Activated T-helper 9 cell treated with anti-CD3 and anti-CD28 coated beads, Interleukin-2, amount 50 U/mL, for 16 hours (primary cell): ENCODE measurements around the gene RNF169.
A peak's percentile ranks its signal among the peaks of the same experiment; 100 is the strongest.

Source experiments
- DNase-seq: peaks from one replicate; pipeline ENCODE4 v3.0.0-alpha.2; 2020; ENCODE audit warnings: low read depth

RNF169 gene

GRCh38 chr11:74748211-74749126 is at the start of gene RNF169:
TSS of gene RNF169 (plus strand) at chr11:74748849. CDS start at chr11:74748881, 32 bp downstream.
- peak; percentile 84 for DNase-seq

- DNase-seq, result no peak
These were observed 48.8 kb upstream of the RNF169 start for GRCh38 chr11:74699615-74700396.

GRCh38 chr11:74701351-74701750 is 47.3 kb upstream of the RNF169 start:
- no peak for DNase-seq

GRCh38 chr11:74702383-74703007 is 46.2 kb upstream of the RNF169 start:
- DNase-seq, result peak; percentile 26

GRCh38 chr11:74703211-74703610 is 45.4 kb upstream of the RNF169 start:
- no peak for DNase-seq

- DNase-seq, result no peak
These were observed 41.5 kb upstream of the RNF169 start for GRCh38 chr11:74707182-74707581.

- DNase-seq, result no peak
These were observed 40.8 kb upstream of the RNF169 start for GRCh38 chr11:74707602-74708510.

GRCh38 chr11:74709175-74709574 is 39.5 kb upstream of the RNF169 start:
- no peak for DNase-seq

- DNase-seq, result no peak
These were observed 38.2 kb upstream of the RNF169 start for GRCh38 chr11:74710281-74710938.

GRCh38 chr11:74713686-74714085 is 35.0 kb upstream of the RNF169 start:
- no peak for DNase-seq

- DNase-seq, result no peak
These were observed 33.7 kb upstream of the RNF169 start for GRCh38 chr11:74714904-74715303.

GRCh38 chr11:74717221-74717969 is 31.3 kb upstream of the RNF169 start:
- no peak for DNase-seq

- no peak for DNase-seq
These were observed 29.6 kb upstream of the RNF169 start for GRCh38 chr11:74719011-74719410.

GRCh38 chr11:74720596-74721478 is 27.8 kb upstream of the RNF169 start:
- no peak for DNase-seq

GRCh38 chr11:74721479-74721835 is 27.2 kb upstream of the RNF169 start:
- no peak for DNase-seq

- DNase-seq, result no peak
These were observed 25.1 kb upstream of the RNF169 start for GRCh38 chr11:74723511-74723910.

GRCh38 chr11:74725701-74726100 is 22.9 kb upstream of the RNF169 start:
- DNase-seq, result no peak

- DNase-seq, result peak; percentile 23
These were observed 22.0 kb upstream of the RNF169 start for GRCh38 chr11:74726547-74727182.

GRCh38 chr11:74729397-74729796 is 19.3 kb upstream of the RNF169 start:
- no peak for DNase-seq
